Sigmoid colon (tissue), 4 donors: Measurements from ENCODE around the gene TEX13D.

Source experiments
- CTCF ChIP-seq, 4 experiments: fragments of 450-650 bp in 3 of 4; fragments of 200-600 bp in 1 of 4; IDR thresholded peaks; one replicate each; pipeline ENCODE4 v1.5.1; 2016 to 2019; ENCODE audit warnings: antibody characterized with exemption in 4 of 4, mild to moderate bottlenecking in 3 of 4, moderate library complexity in 2 of 4
- POLR2AphosphoS5 ChIP-seq, 4 donors: sonication (generic); formaldehyde crosslinking; IDR thresholded peaks; one replicate each; pipeline ENCODE4 v1.6.1; 2017; ENCODE audit warnings: antibody characterized with exemption in 4 of 4

- TF ChIP-seq CTCF (IDR thresholded peaks at IDR 0.05) (no peak), POLR2AphosphoS5 (IDR thresholded peaks at IDR 0.05) (no peak)
These were observed 6.7 kb upstream of the TEX13D start for GRCh38 chrX:124325732-124326131.
